ENCODE results near the gene AKIRIN2. TPM values are rescaled to one million over a fixed set of nuclear protein-coding genes. Genes with fewer than 3 reads are reported as not detected.

The AKIRIN2 gene
- total and polyA plus RNA-seq, 9 of the 15 experiments (the other 6 are each of a cell fraction or from before 2014, with no cell fraction given) = 5.8 to 63.9 (median 28.1) TPM

- TF ChIP-seq HINFP (tag; conservative IDR thresholded peaks at IDR 0.05; ENCODE audit: low read depth) (peak; percentile 57), USF1 (CRISPR knock-in tag; IDR thresholded peaks at IDR 0.05) (peak; percentile 83), MAX (CRISPR knock-in tag; IDR thresholded peaks at IDR 0.05) (peak; percentile 53; the same call in 1 of the 2 replicates), TAF7 (tag; IDR thresholded peaks at IDR 0.05) (peak; percentile 25; the same call in 1 of the 2 replicates), SLC30A9 (CRISPR knock-in tag; IDR thresholded peaks at IDR 0.05) (no peak), BHLHE40 (IDR thresholded peaks at IDR 0.05; ENCODE audit: low read length) (peak; percentile 62), ZBTB34 (CRISPR knock-in tag; IDR thresholded peaks at IDR 0.05) (0 out of 2 replicates have a peak, but pooled peaks have one; percentile 31), NR2F6 (CRISPR knock-in tag; IDR thresholded peaks at IDR 0.05) (no peak), MEF2D (tag; conservative IDR thresholded peaks at IDR 0.05; ENCODE audit: low read depth) (peak; percentile 62; the same call in 1 of the 2 replicates), HBP1 (CRISPR knock-in tag; IDR thresholded peaks at IDR 0.05) (no peak), ELF1 (tag; IDR thresholded peaks at IDR 0.05) (0 out of 2 replicates have a peak, but pooled peaks have one; percentile 18), ATF3 (IDR thresholded peaks at IDR 0.05) (0 out of 2 replicates have a peak, but pooled peaks have one; percentile 28), ATF3 (CRISPR knock-in tag; conservative IDR thresholded peaks at IDR 0.05) (no peak), RREB1 (CRISPR knock-in tag; IDR thresholded peaks at IDR 0.05) (no peak)
These were observed 40.1 kb upstream of the AKIRIN2 start (continued) for GRCh38 chr6:87742106-87742505.
